HG03159 (cell line): ENCODE data around the gene TNRC6B.
"Not testable (repeated sequence)": the region's sequence is repeated elsewhere in the genome, so short reads cannot be mapped to it uniquely, and the experiment has no call there.

ENCODE experiments used
- ATAC-seq: cut with Tn5 transposase; IDR thresholded peaks from one replicate; pipeline ENCODE4 v1.9.1; 2021; ENCODE audit warnings: mild to moderate bottlenecking, moderate library complexity; ENCODE audit not compliant: unreplicated experiment

TNRC6B gene, protein sequence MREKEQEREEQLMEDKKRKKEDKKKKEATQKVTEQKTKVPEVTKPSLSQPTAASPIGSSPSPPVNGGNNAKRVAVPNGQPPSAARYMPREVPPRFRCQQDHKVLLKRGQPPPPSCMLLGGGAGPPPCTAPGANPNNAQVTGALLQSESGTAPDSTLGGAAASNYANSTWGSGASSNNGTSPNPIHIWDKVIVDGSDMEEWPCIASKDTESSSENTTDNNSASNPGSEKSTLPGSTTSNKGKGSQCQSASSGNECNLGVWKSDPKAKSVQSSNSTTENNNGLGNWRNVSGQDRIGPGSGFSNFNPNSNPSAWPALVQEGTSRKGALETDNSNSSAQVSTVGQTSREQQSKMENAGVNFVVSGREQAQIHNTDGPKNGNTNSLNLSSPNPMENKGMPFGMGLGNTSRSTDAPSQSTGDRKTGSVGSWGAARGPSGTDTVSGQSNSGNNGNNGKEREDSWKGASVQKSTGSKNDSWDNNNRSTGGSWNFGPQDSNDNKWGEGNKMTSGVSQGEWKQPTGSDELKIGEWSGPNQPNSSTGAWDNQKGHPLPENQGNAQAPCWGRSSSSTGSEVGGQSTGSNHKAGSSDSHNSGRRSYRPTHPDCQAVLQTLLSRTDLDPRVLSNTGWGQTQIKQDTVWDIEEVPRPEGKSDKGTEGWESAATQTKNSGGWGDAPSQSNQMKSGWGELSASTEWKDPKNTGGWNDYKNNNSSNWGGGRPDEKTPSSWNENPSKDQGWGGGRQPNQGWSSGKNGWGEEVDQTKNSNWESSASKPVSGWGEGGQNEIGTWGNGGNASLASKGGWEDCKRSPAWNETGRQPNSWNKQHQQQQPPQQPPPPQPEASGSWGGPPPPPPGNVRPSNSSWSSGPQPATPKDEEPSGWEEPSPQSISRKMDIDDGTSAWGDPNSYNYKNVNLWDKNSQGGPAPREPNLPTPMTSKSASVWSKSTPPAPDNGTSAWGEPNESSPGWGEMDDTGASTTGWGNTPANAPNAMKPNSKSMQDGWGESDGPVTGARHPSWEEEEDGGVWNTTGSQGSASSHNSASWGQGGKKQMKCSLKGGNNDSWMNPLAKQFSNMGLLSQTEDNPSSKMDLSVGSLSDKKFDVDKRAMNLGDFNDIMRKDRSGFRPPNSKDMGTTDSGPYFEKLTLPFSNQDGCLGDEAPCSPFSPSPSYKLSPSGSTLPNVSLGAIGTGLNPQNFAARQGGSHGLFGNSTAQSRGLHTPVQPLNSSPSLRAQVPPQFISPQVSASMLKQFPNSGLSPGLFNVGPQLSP (N-terminal part only)

DNA sequence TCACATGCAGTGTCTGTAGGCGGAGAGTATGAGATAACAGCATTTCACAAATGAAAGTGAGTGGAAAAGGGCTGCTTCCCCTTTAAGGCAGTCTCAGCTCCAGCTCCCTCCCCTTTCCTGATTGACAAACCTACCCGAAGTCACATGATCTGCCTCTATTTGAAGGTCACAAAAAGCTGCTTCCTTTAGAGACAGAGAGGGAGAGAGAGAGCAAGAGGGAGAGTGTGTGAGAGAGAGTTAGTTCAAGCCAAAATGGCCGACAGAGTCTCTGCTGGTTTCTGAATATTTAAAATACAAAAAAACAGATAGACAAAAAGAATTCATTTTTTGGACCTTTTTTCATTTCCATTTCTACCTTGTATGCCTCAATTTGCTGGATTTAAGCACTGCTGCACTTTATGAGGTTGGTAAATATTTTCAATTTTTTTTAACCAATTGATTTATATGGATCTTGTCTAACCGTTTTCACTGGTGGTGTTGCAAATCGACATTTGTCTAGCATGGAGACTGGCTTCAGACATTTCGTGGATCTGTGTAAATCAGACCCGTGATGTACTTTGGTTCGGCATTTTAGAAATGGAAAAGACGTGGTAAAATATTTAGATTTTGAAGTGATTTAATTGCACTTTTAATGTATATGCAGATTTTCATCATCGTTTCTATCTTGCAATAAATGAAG, at the start of gene TNRC6B:
TSS of gene TNRC6B (plus strand) at position 188 of the 679 bp plus-strand sequence. CDS start at position 399, 211 bp downstream.
- peak; percentile 79 for ATAC-seq

DNA sequence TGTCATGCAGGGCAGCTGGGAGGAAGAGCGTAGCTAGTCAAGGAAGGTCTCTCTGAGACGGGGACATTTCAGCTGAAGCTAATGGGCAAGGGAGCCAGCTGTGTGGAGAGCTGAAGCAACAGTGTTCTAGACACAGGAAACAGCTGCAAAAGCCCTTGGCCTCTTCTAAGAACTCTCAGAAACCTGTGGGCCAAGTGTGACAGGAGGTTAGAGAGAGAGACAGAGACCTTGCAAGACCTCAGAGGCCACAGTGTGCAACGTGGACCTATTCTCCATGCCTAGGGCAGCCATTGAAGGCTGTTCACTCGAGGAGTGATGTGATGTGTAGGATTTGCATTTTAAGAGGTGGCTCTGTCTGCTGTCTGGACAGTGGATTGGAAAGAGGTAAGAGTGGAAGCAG, 48.7 kb upstream of the TNRC6B start:
- no peak for ATAC-seq

DNA sequence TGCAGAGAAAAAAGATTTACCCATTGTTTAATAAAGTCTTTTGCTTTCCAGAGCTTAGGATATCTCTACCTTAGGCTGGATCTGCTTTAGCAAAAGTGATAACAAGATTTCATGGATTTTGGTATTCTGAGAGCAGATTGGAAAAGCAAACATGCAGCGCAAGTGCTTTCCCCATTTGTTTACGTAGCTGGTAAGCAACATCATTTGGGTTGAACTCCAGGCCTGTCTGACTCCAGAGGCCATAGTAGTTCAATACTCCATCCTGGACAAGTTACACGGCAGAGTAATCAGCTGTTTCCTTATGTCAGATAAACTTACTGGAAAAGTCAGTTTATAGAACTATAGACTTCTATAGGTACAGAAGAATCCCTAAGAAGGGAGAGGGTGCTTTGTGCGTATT, 40.6 kb upstream of the TNRC6B start:
- no peak for ATAC-seq

DNA sequence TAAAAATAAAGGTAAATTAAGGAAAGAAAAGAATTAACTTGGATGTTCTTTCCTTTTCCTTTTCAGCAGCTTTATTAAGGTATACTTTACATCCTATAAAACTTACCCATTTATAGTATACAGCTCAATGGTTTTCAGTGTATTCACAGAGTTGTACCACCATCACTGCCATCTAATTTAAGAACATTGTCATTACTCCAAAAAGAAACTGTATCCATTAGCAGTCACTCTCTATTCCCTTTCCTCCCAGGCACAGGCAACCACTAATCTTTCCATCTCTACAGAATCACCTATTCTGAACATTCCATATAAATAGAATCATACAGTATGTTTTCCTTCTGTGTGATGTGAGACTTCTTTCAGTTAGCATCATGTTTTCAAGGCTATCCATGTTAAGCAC, 38.9 kb upstream of the TNRC6B start:
- ATAC-seq: no peak

DNA sequence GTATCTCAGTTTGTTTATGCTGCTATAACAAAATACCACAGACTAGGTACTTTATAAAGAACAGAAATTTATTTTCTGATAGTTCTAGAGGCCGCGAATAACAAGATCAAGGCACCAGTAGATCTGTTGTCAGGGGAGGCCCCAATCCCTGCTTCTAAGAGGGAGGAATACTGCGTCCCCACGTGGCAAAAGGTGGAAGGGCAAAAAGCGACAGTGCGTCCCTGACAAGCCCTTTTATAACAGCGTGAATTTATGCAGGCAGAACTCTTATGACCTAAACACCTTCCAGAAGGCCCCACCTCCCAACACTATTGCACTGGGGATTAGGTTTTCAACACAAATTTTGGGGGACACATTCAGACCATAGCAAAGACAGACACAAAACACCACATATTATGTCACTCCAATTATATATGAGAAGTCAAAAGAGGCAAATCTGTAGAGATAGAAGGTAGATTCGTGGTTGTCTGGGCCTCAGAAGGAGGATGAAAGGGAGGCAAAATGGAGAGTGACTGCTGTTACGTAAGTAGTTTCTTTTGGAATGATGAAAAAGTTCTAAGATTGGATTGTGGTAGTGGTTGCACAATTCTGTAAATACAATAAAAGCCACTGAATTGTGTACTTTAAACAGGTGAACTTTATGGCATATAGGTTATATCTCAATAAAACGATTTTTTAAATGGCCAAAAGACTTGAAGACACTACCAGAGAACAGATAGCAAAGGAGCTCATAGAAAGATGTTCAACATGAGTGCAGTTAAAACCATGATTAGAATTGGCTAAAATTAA, 30.1 kb upstream of the TNRC6B start:
- ATAC-seq: no peak

DNA sequence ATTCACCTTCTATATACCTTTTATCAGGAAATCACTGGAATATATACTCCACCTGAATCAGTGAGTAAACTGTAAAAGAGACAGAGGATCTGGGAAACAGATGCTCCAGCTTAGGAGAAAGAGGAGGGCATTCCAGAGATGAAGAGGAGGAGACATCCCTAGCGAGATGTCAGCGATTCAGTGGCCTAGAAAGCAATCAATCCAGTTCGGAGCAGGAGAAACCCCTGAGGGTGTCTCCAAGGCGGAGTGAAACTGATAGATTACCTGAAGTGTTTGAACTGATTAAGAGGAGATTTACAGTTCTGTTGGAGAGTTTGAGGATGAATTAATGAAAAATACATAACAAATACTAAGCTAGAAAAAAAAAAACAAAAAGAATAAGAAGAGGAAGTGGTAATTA, 24.5 kb upstream of the TNRC6B start:
- no peak for ATAC-seq

DNA sequence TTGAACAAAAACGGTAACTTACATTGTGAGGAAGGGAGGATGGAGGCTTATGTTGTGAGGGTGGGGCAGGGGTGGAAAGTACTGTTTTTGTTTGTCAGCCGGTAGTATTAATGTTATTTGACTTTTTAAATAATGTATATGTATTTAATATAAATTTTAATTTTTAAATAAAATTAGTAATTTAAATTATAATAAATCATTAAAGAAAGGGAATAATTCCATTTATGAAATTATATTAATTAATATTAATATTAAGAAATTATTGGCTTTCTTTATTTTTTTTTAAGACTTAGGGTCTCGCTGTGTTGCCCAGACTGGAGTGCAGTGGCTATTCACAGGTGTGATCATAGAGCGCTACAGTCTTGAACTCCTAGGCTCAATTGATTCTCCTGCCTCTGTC, 24.0 kb upstream of the TNRC6B start:
- ATAC-seq: no peak

DNA sequence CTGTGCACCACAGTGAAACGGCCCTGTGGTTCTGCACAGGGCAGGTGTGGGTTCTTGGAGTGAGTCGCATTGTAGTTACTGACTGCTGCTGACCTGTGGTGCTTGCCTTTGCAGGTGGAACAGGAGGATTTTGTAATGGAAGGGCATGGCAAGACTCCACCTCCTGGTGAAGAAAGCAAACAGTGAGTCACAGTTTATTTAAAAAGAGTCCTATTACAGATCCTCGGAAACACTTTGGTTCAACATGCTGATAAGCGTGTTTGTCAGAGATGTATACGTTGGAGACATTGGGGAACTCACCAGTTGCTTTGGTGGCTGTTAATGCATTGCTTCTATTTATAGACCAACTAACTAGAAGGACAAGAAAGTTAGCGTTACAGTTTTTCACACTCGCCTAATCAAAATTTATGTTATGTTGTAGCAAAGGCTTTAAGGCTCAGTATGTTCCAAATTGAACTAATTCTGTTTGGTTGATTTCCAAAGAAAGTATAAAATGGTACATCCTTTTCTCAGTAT, 21.7 kb upstream of the TNRC6B start:
- ATAC-seq: no peak

DNA sequence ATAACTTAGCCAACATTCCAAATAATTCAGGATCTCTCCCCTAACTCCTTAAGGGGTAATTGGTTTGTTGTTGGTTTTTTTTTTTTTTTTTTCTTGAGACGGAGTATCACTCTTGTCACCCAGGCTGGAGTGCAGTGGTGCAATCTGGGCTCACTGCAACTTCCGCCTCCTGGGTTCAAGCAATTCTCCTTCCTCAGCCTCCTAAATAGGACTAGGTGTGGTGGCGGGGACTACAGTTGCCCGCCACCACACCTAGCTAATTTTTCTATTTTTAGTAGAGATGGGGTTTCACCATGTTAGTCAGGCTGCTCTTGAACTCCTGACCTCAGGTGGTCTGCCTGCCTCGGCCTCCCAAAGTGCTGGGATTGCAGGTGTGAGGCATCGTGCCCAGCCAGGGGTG, 21.0 kb upstream of the TNRC6B start:
- not testable (repeated sequence) for ATAC-seq

DNA sequence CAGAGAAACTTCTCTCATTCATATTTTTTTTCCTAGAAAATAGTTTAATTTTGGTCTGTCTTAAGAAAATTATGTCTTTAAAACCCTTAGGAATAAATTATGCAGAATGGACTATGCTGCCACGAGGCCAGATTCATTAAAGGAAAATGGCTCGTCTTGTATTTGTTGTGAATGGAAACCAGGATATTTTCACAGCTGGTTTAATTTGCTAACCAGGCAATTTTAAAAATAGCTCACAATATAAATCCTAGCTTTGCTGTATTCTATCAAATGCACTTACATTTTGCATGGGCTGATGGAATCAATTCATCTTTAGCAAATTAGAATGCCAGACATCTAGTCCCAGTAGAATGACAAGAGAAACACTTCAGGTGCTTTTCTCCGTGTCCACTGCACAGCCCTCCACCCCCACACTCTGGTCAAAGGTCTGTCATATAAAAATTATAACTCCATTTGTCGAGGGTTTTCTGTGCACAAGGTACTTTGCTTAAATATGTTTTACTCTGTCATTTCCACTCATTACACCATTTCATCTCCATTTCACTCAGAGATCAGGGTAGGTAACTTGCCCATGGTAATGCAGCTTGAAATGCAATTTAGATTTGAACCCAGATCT, 20.3 kb upstream of the TNRC6B start:
- ATAC-seq: no peak

DNA sequence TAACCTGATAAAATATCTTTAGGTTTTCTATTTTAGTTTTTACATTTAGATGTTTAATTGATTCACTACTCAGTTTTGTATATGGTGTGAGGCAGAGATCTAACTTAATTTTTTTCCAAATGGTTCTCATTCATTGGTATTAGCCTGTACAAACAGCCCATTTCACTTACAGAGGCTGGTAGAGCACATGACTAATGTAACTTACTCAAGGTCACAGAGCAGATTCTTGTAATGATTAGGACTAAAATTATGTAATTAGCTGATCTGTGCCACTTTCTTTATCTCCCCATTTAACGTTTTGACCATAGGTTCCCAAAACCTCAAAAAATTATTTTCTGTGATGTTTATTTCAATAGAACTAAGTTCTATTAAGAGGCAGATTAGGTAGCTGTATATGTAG, 16.5 kb upstream of the TNRC6B start:
- ATAC-seq: no peak

DNA sequence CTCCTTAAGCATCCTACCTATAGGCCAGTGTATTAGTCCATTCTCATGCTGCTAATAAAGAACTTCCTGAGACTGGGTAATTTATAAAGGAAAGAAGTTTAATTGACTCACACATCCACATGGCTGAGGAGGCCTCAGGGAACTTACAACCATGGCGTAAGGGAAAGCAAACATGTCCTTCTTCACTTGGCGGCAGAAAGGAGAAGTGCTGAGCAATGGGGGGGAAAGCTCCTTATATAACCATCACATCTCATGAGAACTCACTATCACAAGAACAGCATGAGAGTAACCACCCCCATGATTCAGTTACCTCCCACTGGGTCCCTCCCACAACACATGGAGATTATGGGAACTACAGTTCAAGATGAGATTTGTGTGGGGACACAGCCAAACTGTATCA, 12.2 kb upstream of the TNRC6B start:
- not testable (repeated sequence) for ATAC-seq

DNA sequence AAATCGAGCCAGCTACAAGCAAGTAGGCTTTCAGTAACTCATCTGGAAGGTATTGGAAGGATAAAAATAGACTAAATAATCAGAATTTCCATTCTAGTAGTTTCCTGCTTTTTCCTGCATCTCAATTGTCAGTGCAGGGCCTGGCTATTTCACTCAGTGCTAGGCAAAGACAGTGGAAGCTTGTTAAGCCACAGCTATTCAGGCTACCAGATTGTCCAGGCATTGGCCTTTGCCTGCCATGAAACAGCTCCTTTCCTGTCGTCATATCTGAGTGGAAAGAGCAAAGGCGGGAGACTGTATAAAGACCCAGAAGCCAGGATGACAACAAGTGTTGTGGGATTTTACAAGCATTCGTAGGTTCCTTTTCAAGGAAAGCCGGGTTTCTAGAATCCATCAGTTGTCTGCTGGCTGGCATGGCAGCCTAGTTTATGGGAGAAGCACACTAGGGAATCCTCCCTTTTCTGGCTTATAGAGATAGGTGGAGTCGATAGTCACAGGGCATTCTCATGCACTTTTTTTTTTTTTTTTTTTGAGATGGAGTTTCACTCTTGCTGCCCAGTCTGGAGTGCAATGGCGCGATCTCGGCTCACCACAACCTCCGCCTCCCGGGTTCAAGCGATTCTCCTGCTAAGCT, 2.0 kb upstream of the TNRC6B start:
- ATAC-seq: no peak

DNA sequence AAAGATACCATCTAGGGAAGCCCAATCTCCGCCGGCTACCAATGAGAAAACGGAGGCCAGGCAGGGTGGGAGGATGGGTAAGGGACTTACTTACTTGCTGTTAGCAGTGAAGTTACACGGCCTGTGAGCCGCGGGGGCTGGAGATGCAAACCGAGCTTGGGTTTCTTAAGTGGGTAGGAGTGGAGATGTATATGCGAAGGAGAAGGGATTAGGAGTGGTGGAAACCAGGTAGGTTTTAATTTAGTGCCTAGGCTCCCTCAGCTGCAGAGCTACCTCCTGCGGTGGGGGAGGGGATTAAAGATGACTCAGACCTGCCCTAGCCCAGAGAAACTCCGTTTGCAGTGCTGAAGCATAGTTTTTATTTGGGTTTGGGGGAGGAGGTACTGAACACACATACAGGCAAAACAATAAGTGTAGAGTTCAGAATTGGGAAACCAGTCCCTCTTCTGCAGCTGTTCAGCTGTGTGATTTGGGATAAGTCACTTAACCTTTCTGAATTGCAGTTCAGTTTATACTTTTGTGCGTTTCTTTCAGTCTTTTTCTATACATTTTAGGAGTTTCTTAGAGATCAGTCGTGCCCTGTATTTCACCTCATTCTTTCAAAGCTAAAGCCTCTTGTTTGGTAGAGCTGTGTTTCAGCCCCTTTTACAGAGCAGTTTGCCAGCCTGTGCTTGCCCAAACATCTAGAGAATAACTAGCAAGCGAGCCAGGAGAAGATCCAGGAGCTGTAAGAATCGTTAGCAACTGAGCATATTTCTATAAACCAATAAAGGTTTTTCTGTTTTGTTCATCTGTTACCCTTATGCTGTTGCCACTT, 596 bp upstream of the TNRC6B start:
- no peak for ATAC-seq

DNA sequence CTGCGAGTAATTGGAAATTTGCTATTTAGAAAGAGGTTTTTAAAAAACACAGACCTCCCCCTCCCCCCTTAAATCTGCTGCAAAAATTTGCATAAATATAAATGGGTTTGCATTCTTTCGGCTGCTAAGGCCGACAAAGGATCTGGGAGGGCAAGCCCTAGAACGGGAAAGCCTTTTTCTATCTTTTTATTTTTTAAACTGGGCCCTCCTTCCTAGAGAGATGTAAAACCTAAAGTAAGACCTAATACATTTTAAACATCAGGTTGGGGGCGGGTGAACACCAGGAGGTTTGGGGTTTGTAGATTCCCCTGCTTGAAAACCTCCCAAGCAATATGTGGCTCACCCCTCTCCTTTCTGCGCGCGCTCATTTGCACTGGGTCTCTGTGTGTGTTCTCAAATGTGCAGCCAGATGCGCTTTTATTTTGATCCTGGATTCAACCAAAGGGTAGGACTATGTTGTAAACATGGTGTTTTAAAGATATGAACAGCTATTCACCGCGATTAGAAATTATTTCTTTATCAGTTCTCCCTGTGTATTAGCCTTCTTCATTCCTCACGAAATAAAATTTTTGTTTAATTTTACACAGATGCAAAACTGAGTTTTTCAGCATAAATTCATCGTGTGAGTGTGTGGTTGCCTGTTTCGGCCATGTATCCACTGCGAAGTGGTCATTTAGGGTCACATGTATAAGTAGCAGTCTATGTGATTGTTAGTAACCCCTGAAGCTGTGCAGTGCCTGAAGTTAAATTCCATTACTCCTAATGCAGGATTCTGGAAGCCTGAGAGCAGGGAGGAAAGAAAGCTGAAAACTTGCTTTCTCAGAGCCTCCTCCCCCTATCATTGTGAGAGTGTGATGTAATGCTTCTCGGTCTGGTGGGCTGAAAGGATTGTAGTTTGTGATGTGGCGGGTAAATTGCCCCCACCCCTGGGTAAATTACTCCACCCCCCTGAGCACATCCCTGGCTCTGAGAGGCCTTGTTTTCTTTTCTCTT, 988 bp downstream of the TNRC6B start:
- ATAC-seq: no peak

DNA sequence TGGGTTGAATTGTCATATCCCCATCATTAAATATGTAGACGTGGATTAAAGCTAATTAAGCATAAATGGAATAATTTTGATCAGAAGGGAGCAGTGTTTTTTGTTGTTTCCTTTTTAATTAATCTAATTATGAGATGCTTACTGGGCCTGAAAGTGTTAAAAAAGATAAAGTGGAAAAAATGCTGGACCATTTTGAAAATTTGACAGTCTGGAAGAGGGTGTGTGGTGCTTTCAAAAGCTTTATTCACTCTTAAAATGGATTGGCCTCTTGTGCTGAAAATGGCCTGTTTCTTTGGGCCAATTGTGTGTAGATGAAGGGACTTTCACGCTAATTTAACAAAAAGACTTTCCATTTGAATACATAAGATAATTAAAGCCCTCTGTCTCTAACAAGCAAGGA, 1.8 kb downstream of the TNRC6B start:
- no peak for ATAC-seq

DNA sequence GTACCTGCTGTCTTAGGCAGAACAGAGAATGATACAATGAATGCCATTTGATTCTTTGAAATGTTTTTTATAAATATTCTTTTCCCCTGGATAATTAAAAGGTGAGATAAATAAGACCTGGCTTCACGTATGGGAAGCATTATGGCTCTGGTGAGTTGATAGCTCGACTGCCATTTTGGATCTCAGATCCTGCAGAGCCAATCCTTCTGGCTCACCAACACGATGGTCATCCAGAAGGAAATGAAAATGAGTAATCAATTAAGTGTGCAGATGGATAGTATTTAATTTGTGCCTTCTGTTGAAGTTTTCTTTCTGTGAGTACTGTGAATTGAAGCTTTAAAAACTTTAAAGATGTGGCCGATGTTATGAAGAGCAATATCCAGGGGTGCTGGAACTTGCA, 2.7 kb downstream of the TNRC6B start:
- no peak for ATAC-seq
